H1 (cell line): ENCODE data around the gene GBP6. TPM values are rescaled to one million over a fixed set of nuclear protein-coding genes. Genes with fewer than 3 reads are reported as not detected.

ENCODE experiments used
- CTCF ChIA-PET: fragments of 300-600 bp; sonication (Branson Sonifier 250); formaldehyde crosslinking; loops from one replicate; lab custom pipeline; 2021; ENCODE audit not compliant: partially characterized antibody; lab: Charles Lee
- POLR2A ChIA-PET: fragments of 300-600 bp; sonication (Branson Sonifier 250); formaldehyde crosslinking; loops from one replicate; lab custom pipeline; 2021; ENCODE audit warnings: inconsistent platforms; ENCODE audit not compliant: partially characterized antibody; lab: Charles Lee
- DNase-seq, 2 experiments: peaks; one replicate each; pipeline versions ENCODE4 v3.0.0 to v3.0.0-alpha.2; 2010 to 2022; ENCODE audit warnings: low spot score in 2 of 2, low read depth in 1 of 2, mixed read lengths in 1 of 2
- FAIRE-seq: peaks from 2 replicates; lab custom pipeline; 2011; peaks lifted over from hg19 to GRCh38; lab: Jason Lieb, UNC
- H2AFZ ChIP-seq: 2 replicates; pipeline ENCODE4 v1.8.1; 2012; ENCODE audit warnings: low read length, inconsistent platforms
- H2AK5ac ChIP-seq: 2 replicates; pipeline ENCODE4 v1.6.1; 2013; ENCODE audit warnings: low read depth, low read length
- H2BK120ac ChIP-seq: replicated peaks from 2 replicates; pipeline ENCODE3; 2013; ENCODE audit warnings: low read depth, low read length, inconsistent platforms
- H2BK12ac ChIP-seq: 2 replicates; pipeline ENCODE4 v1.6.1; 2013; ENCODE audit warnings: low read depth, low read length
- H2BK15ac ChIP-seq: 2 replicates; pipeline ENCODE4 v1.6.1; 2013; ENCODE audit warnings: low read length
- H2BK20ac ChIP-seq: 2 replicates; pipeline ENCODE4 v1.6.1; 2013; ENCODE audit warnings: low read length
- H2BK5ac ChIP-seq: 2 replicates; pipeline ENCODE4 v1.6.1; 2013; ENCODE audit warnings: low read depth, low read length
- H3K14ac ChIP-seq: 2 replicates; pipeline ENCODE4 v1.6.1; 2013; ENCODE audit warnings: inconsistent platforms; ENCODE audit not compliant: insufficient read length
- H3K18ac ChIP-seq: 2 replicates; pipeline ENCODE4 v1.6.1; 2013; ENCODE audit warnings: low read length; ENCODE audit errors: extremely low read depth
- H3K23ac ChIP-seq: 2 replicates; pipeline ENCODE4 v1.6.1; 2013; ENCODE audit warnings: inconsistent platforms; ENCODE audit not compliant: insufficient read length
- H3K23me2 ChIP-seq: 2 replicates; pipeline ENCODE4 v1.6.1; 2013; ENCODE audit warnings: low read depth, low read length
- H3K27ac ChIP-seq: 2 replicates; pipeline ENCODE4 v1.6.1; 2011; ENCODE audit warnings: low read depth, low read length, inconsistent platforms
- H3K27me3 ChIP-seq, 4 experiments: replicated peaks in 1 of 4; 1 replicate in 1 of 4; 2 replicates in 3 of 4; pipeline versions ENCODE4 v1.6.1 to v1.8.1; 2011 to 2013; ENCODE audit warnings: low read length in 3 of 4, mild to moderate bottlenecking in 3 of 4, inconsistent platforms in 2 of 4, mixed read lengths in 2 of 4, moderate library complexity in 1 of 4; ENCODE audit not compliant: control insufficient read depth in 3 of 4, insufficient read depth in 3 of 4; ENCODE audit errors: extremely low read depth in 1 of 4
- H3K36me3 ChIP-seq, 4 experiments: 2 replicates each; pipeline versions ENCODE4 v1.6.1 to v1.8.1; 2011 to 2013; ENCODE audit warnings: mild to moderate bottlenecking in 4 of 4, low read length in 3 of 4, moderate library complexity in 2 of 4, control low read depth in 1 of 4, inconsistent platforms in 1 of 4; ENCODE audit not compliant: insufficient read depth in 4 of 4, control insufficient read depth in 2 of 4
- H3K4ac ChIP-seq: replicated peaks from 2 replicates; pipeline ENCODE3; 2013; ENCODE audit warnings: low read length, low read depth, mixed read lengths, inconsistent platforms; ENCODE audit not compliant: insufficient read length
- H3K4me1 ChIP-seq, 4 experiments: replicated peaks in 1 of 4; 1 replicate in 1 of 4; 2 replicates in 3 of 4; pipeline versions ENCODE4 v1.6.1 to v1.8.1; 2011 to 2013; ENCODE audit warnings: low read length in 3 of 4, inconsistent platforms in 2 of 4, mixed read lengths in 1 of 4; ENCODE audit not compliant: insufficient read depth in 4 of 4, control insufficient read depth in 3 of 4
- H3K4me2 ChIP-seq, 2 experiments: 2 replicates each; pipeline versions ENCODE4 v1.6.1 to v1.8.1; 2011 to 2013; ENCODE audit warnings: low read depth in 2 of 2, low read length in 2 of 2, control low read depth in 1 of 2, inconsistent platforms in 1 of 2, mild to moderate bottlenecking in 1 of 2; ENCODE audit not compliant: insufficient read depth in 1 of 2
- H3K4me3 ChIP-seq, 4 experiments: fragments of 200-600, 300-600 bp in 1 of 4; sonication (generic), shearing (Covaris generic), sonication (Bioruptor Twin) in 1 of 4; 2 replicates each; pipeline versions ENCODE4 v1.5.1 to v1.8.1; 2011 to 2016; ENCODE audit warnings: low read length in 4 of 4, low read depth in 3 of 4, control low read depth in 2 of 4, inconsistent platforms in 2 of 4, mild to moderate bottlenecking in 2 of 4, mixed read lengths in 1 of 4, moderate library complexity in 1 of 4; ENCODE audit not compliant: insufficient read depth in 2 of 4; ENCODE audit errors: extremely low read depth in 1 of 4
- H3K56ac ChIP-seq: replicated peaks from 2 replicates; pipeline ENCODE3; 2013; ENCODE audit warnings: low read depth, mild to moderate bottlenecking, mixed read lengths, low read length, inconsistent platforms; ENCODE audit not compliant: insufficient read length
- H3K79me1 ChIP-seq: 2 replicates; pipeline ENCODE4 v1.6.1; 2013; ENCODE audit warnings: low read depth, low read length, control low read depth
- H3K79me2 ChIP-seq, 2 experiments: 2 replicates each; pipeline versions ENCODE4 v1.6.1 to v1.8.1; 2012 to 2013; ENCODE audit warnings: low read length in 2 of 2, mild to moderate bottlenecking in 2 of 2, inconsistent platforms in 1 of 2; ENCODE audit not compliant: insufficient read depth in 2 of 2, control insufficient read depth in 1 of 2
- H3K9ac ChIP-seq, 4 experiments: replicated peaks in 1 of 4; 1 replicate in 1 of 4; 2 replicates in 3 of 4; pipeline versions ENCODE4 v1.6.1 to v1.8.1; 2011 to 2013; ENCODE audit warnings: low read depth in 3 of 4, low read length in 3 of 4, control low read depth in 2 of 4, mild to moderate bottlenecking in 2 of 4, moderate library complexity in 2 of 4, inconsistent platforms in 1 of 4; ENCODE audit errors: extremely low read depth in 1 of 4
- H3K9me3 ChIP-seq, 2 experiments: 2 replicates each; pipeline versions ENCODE4 v1.6.1 to v1.8.1; 2012 to 2013; ENCODE audit warnings: mild to moderate bottlenecking in 2 of 2, moderate library complexity in 2 of 2, control low read depth in 1 of 2, inconsistent platforms in 1 of 2, low read depth in 1 of 2, low read length in 1 of 2, mixed read lengths in 1 of 2; ENCODE audit not compliant: insufficient read depth in 2 of 2
- H4K20me1 ChIP-seq, 2 experiments: replicated peaks in 1 of 2; 2 replicates each; pipeline versions ENCODE3 to v1.8.1; 2011 to 2013; ENCODE audit warnings: inconsistent platforms in 2 of 2, low read length in 2 of 2, mild to moderate bottlenecking in 1 of 2; ENCODE audit not compliant: insufficient read depth in 2 of 2, control insufficient read depth in 1 of 2
- H4K5ac ChIP-seq: 2 replicates; pipeline ENCODE4 v1.6.1; 2013; ENCODE audit warnings: low read length, low read depth, mixed read lengths, inconsistent platforms; ENCODE audit not compliant: insufficient read length
- H4K8ac ChIP-seq: 2 replicates; pipeline ENCODE4 v1.8.0; 2013; ENCODE audit warnings: mild to moderate bottlenecking, moderate library complexity, low read length, inconsistent platforms; ENCODE audit not compliant: insufficient read depth; ENCODE audit errors: extremely low read depth
- H4K91ac ChIP-seq: replicated peaks from 2 replicates; pipeline ENCODE3; 2013; ENCODE audit warnings: low read length, mixed read lengths, inconsistent platforms; ENCODE audit not compliant: insufficient read length
- ATF2 ChIP-seq: IDR thresholded peaks from 2 replicates; pipeline ENCODE4 v1.6.1; 2012; ENCODE audit warnings: low read length, inconsistent platforms
- EZH2 ChIP-seq: fragments of 200-600 bp; sonication (generic); IDR thresholded peaks from 2 replicates; pipeline ENCODE4 v1.7.1; 2012; ENCODE audit warnings: low read depth, mild to moderate bottlenecking, moderate library complexity, low read length, inconsistent platforms; ENCODE audit not compliant: severe bottlenecking
- GTF2F1 ChIP-seq: IDR thresholded peaks from 2 replicates; pipeline ENCODE4 v1.6.1; 2012; ENCODE audit warnings: low read depth, low read length, improper control_type of control experiment, borderline replicate concordance
- HDAC6 ChIP-seq: IDR thresholded peaks from one replicate; pipeline ENCODE4 v1.7.1; 2012; ENCODE audit warnings: low read depth, mild to moderate bottlenecking, inconsistent platforms, low read length, moderate library complexity
- POU5F1 ChIP-seq: IDR thresholded peaks from 2 replicates; pipeline ENCODE4 v1.6.1; 2011; ENCODE audit warnings: low read depth, mild to moderate bottlenecking, low read length, moderate library complexity
- WGBS, 2 experiments: shearing (Covaris generic) in 1 of 2; methylation state at CpG; one replicate each; pipeline versions ENCODE4 v1.1.6 to v1.1.7; 2013 to 2015; ENCODE audit warnings: low lambda C conversion rate in 2 of 2, mixed read lengths in 2 of 2, inconsistent platforms in 1 of 2, low coverage in 1 of 2, missing lambda C conversion rate in 1 of 2; ENCODE audit not compliant: insufficient replicate concordance in 2 of 2, insufficient coverage in 1 of 2, insufficient read length in 1 of 2; ENCODE audit errors: extremely low coverage in 1 of 2, missing lambda C conversion rate in 1 of 2; 5-methylcytosine and 5-hydroxymethylcytosine counted together
- polyA plus RNA-seq, 7 experiments: library from polyadenylated mRNA; depleted of rRNA in 3 of 7; stranded (reverse) in 5 of 7; unstranded in 2 of 7; fragments of >200 nt in 5 of 7; fragments of 200-250 nt in 2 of 7; gene quantifications; 1 replicate in 5 of 7; 2 replicates in 1 of 7; 4 replicates in 1 of 7; pipeline versions ENCODE4 v1.2.1 to v1.2.3, GENCODE V29; 2011 to 2013; ENCODE audit warnings: missing spikeins in 2 of 7, mixed read lengths in 2 of 7
- total RNA-seq: library from RNA; stranded (reverse); fragmentation: NEBNext Ultra II Directional; extraction: Animal tissue kit (Norgen Biotek cat#: 25700); gene quantifications from 2 replicates; pipeline ENCODE4 v1.2.1, GENCODE V29; 2021

GBP6 gene
- total and polyA plus RNA-seq, 2 of the 8 experiments (the other 6 are each of a cell fraction or from before 2014, with no cell fraction given) = not detected

GRCh38 chr1:89354205-89354604 lies 9.7 kb upstream of the GBP6 start:
- Histone ChIP-seq H2AK5ac (no peak overlapping the region), H4K20me1 (no peaks in the 10 kb centered on the region), H2BK20ac (no peak overlapping the region), H2BK5ac (no peak overlapping the region), H3K14ac (no peak overlapping the region), H3K23me2 (no peaks in the 10 kb centered on the region), H4K91ac (no peak overlapping the region), H3K4ac (no peak overlapping the region), H3K27me3 (no peaks in the 10 kb centered on the region), H2BK120ac (no peak overlapping the region), H3K9ac (no peak overlapping the region), H2BK15ac (no peak overlapping the region), H3K23ac (no peak overlapping the region), H4K8ac (no peak overlapping the region), H3K9me3 (no peaks in the 10 kb centered on the region), H3K36me3 (no peaks in the 10 kb centered on the region), H2AFZ (no peak overlapping the region; the same call in 1 of the 2 replicates), H3K4me2 (no peak overlapping the region), H3K79me2 (no peaks in the 10 kb centered on the region), H2BK12ac (no peak overlapping the region), H3K27ac (no peak overlapping the region), H3K18ac (no peak overlapping the region), H3K79me1 (no peaks in the 10 kb centered on the region), H3K4me1 (peaks cover 0 to 2% (median 0%) of the 10 kb centered on the region in 4 experiments; a peak in 1 of 7 replicates), H3K56ac (no peak overlapping the region), H4K5ac (no peak overlapping the region), H3K4me3 (no peak overlapping the region)
- ChIA-PET CTCF (interaction anchor here (0.9 to 1.6 kb wide), 4 partner anchors 9 to 269 kb away, joined by 3 to 6 read pairs (median 4); partner anchors contain the start of gene GBP6), POLR2A (no interaction called here)
- WGBS, 2 experiments = 90% methylated on average over 3 of the region's 3 CpGs; no CpG with 5 or more reads in 1 of the 2 experiments
- DNase-seq (no peak), FAIRE-seq (no peak)
- no peak for TF ChIP-seq ATF2
- TF ChIP-seq HDAC6 = no peak
- no peak for TF ChIP-seq EZH2
- TF ChIP-seq GTF2F1 = no peak
- TF ChIP-seq POU5F1 = no peak
